ENCODE results near the gene ZNF385C. TPM values are rescaled to one million over a fixed set of nuclear protein-coding genes. Genes with fewer than 3 reads are reported as not detected.

Gene ZNF385C
- polyA plus RNA-seq, 2 of the 4 experiments (the other 2 are of a cell fraction) = 0.13 to 0.61 TPM

- 88% methylated on average over 6 of the region's 6 CpGs for WGBS (ENCODE audit: missing lambda C conversion rate)
- DNase-seq (ENCODE audit: low read depth in 1 of 2, low spot score in 1 of 2) (no peak), FAIRE-seq (no peak), ATAC-seq (no peak)
- CTCF ChIA-PET = interaction anchor here (1.1 to 4.2 kb wide), 11 partner anchors 7 to 392 kb away, joined by 3 to 15 read pairs (median 5); partner anchors contain the start of genes HSPB9, KCNH4, NKIRAS2 and STAT3
- Histone ChIP-seq H3K4me2 (peak overlapping the region; percentile 36), H3K4me1 (peaks cover 37% of the 10 kb centered on the region), H3K4me3 (no peak overlapping the region), H3K27ac (peak overlapping the region; percentile 41 to 68; a peak in 5 of 6 replicates), H3K9me3 (no peaks in the 10 kb centered on the region)
- POLR2A ChIA-PET = interaction anchor here (0.6 to 1.0 kb wide), 2 partner anchors 14 to 316 kb away, joined by 3 to 4 read pairs; partner anchors contain the start of gene KAT2A
- no peak for TF ChIP-seq ELK1 (IDR thresholded peaks at IDR 0.05; ENCODE audit: low read depth, low read length)
- TF ChIP-seq NFE2L2 (conservative IDR thresholded peaks at IDR 0.05; ENCODE audit: low read length) = no peak
- no peak for TF ChIP-seq PHF8 (IDR thresholded peaks at IDR 0.05; ENCODE audit: borderline replicate concordance, low read depth)
- no peak for TF ChIP-seq CHD2 (IDR thresholded peaks at IDR 0.05; ENCODE audit: low read length, partially characterized antibody)
- no peak for TF ChIP-seq TP53 (CRISPR knock-in tag; IDR thresholded peaks at IDR 0.05)
- TF ChIP-seq MAFK (IDR thresholded peaks at IDR 0.05; ENCODE audit: partially characterized antibody) = no peak
- no peak for TF ChIP-seq HEYL (CRISPR knock-in tag; IDR thresholded peaks at IDR 0.05)
- no peak for TF ChIP-seq ZSCAN20 (CRISPR knock-in tag; IDR thresholded peaks at IDR 0.05)
- no peak for TF ChIP-seq NPAS2 (CRISPR knock-in tag; IDR thresholded peaks at IDR 0.05; ENCODE audit: borderline replicate concordance)
- no peak for TF ChIP-seq ZNF302 (CRISPR knock-in tag; IDR thresholded peaks at IDR 0.05)
- no peak for TF ChIP-seq JUNB (IDR thresholded peaks at IDR 0.05)
- no peak for TF ChIP-seq ATOH8 (CRISPR knock-in tag; IDR thresholded peaks at IDR 0.05; ENCODE audit: low read depth)
- no peak for TF ChIP-seq ZFP36 (IDR thresholded peaks at IDR 0.05; ENCODE audit: borderline replicate concordance, partially characterized antibody)
These were observed 36.9 kb upstream of the ZNF385C start for GRCh38 chr17:42135151-42135550.

- Histone ChIP-seq H3K4me3 (no peak overlapping the region), H3K4me2 (0 out of 3 replicates have a peak overlapping the region, but pooled peaks have one; percentile 8)
These were observed 35.3 kb upstream of the ZNF385C start for GRCh38 chr17:42133461-42134041.

More at GRCh38 chr17:42133461-42134041, 35.3 kb upstream of the ZNF385C start:
- no peak for DNase-seq (ENCODE audit: low read depth in 1 of 2, low spot score in 1 of 2)
- Histone ChIP-seq H3K4me1 (peaks cover 37% of the 10 kb centered on the region), H3K9me3 (no peaks in the 10 kb centered on the region), H3K27ac (no peak overlapping the region)
- FAIRE-seq = no peak
- POLR2A ChIA-PET = interaction anchor here (1.0 kb wide), 1 partner anchor 12 kb away, joined by 6 read pairs; the partner anchor contains the start of gene KAT2A
- no peak for ATAC-seq
- CTCF ChIA-PET = interaction anchor here (0.6 to 8.1 kb wide), 10 partner anchors 8 to 170 kb away, joined by 3 to 84 read pairs (median 6); partner anchors contain the start of genes KAT2A, KCNH4 and NKIRAS2
- TF ChIP-seq PBX3 (IDR thresholded peaks at IDR 0.05) (no peak), HDAC2 (IDR thresholded peaks at IDR 0.05) (no peak), GATA3 (IDR thresholded peaks at IDR 0.05; ENCODE audit: borderline replicate concordance) (no peak), ATOH8 (CRISPR knock-in tag; IDR thresholded peaks at IDR 0.05; ENCODE audit: low read depth) (no peak), HEYL (CRISPR knock-in tag; IDR thresholded peaks at IDR 0.05) (no peak), NPAS2 (CRISPR knock-in tag; IDR thresholded peaks at IDR 0.05; ENCODE audit: borderline replicate concordance) (no peak), JUNB (IDR thresholded peaks at IDR 0.05) (no peak), JUN (IDR thresholded peaks at IDR 0.05) (no peak), EHMT2 (IDR thresholded peaks at IDR 0.05; ENCODE audit: low read depth) (no peak), MAFK (IDR thresholded peaks at IDR 0.05; ENCODE audit: partially characterized antibody) (no peak), MAX (IDR thresholded peaks at IDR 0.05) (no peak), TP53 (CRISPR knock-in tag; IDR thresholded peaks at IDR 0.05) (no peak), EHF (CRISPR knock-in tag; IDR thresholded peaks at IDR 0.05) (no peak), CHD4 (IDR thresholded peaks at IDR 0.05; ENCODE audit: borderline replicate concordance) (no peak), FOSB (CRISPR knock-in tag; IDR thresholded peaks at IDR 0.05) (no peak), POLR2A (IDR thresholded peaks at IDR 0.05; ENCODE audit: low read length) (no peak)
- 56% methylated on average over 4 of the region's 4 CpGs for WGBS (ENCODE audit: missing lambda C conversion rate)
